ENCODE measurements around the gene HNRNPR. TPM values are rescaled to one million over a fixed set of nuclear protein-coding genes. Genes with fewer than 3 reads are reported as not detected.

HNRNPR gene
- total and polyA plus RNA-seq, 9 of the 15 experiments (the other 6 are each of a cell fraction or from before 2014, with no cell fraction given), result 80.9 to 372 (median 301) TPM

DNA sequence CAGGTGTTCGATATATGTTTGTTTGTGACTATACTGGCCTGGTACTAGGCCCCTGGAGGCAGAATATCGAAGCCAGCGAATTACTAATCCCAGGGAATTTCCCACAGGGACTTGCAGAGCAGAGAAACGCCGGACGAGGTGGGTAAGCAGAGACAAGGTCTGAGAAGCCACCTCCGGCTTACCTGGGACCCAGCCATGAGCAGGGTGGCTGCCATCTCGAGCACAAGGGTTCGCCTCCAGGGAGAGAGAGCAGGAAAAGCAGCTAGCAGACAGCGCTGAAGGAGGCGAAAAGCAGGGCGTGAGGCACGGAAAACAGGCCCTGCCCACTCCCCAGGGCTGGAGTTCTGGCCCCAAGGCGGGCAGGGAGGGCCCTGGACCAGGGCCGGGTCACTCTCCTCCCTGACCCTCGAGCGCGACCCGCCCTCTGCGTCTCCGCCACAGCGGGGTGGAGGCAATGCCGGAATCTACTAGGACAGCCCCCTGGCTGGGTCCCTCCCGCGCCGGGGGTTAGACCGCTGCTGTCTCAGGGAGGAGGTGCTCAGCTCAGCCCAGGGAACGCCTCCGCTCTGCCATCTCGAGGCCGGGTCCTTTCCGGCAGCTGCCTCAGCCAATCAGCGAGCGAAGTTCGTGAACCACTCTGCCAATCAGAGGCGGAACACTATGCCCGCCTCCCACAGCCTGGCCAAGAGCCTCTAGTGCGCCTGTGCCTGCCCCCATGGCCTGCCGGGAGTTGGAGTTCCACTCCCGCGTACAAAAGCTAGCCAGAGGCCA, 23.9 kb upstream of the HNRNPR start (continued):
- peak; percentile 96 to 97 for TF ChIP-seq NRF1 (conservative IDR thresholded peaks at IDR 0.05 in 1 of 2, IDR thresholded peaks at IDR 0.05 in 1 of 2)
- peak; percentile 60; the same call in 1 of the 2 replicates for TF ChIP-seq NBN (IDR thresholded peaks at IDR 0.05; ENCODE audit: low read depth)
- TF ChIP-seq ZBTB26 (CRISPR knock-in tag; IDR thresholded peaks at IDR 0.05), result no peak
- no peak for TF ChIP-seq NR2C1 (IDR thresholded peaks at IDR 0.05)
- TF ChIP-seq NR2C1 (tag; IDR thresholded peaks at IDR 0.05), result peak; percentile 42; the same call in 1 of the 2 replicates
- TF ChIP-seq ZKSCAN8 (CRISPR knock-in tag; IDR thresholded peaks at IDR 0.05), result peak; percentile 99
- peak; percentile 66; the same call in 1 of the 2 replicates for TF ChIP-seq NKRF (IDR thresholded peaks at IDR 0.05; ENCODE audit: borderline replicate concordance)
- peak in 1 of 2 experiments; percentile 75; a peak in 1 of 4 replicates for TF ChIP-seq KDM1A (IDR thresholded peaks at IDR 0.05)
- TF ChIP-seq NR2C2 (CRISPR knock-in tag; IDR thresholded peaks at IDR 0.05), result 0 out of 2 replicates have a peak, but pooled peaks have one; percentile 39
- TF ChIP-seq NR2C2 (tag; IDR thresholded peaks at IDR 0.05), result peak; percentile 90
- no peak for TF ChIP-seq ZFP36 (IDR thresholded peaks at IDR 0.05; ENCODE audit: low read depth, low read length, partially characterized antibody)
- TF ChIP-seq RBBP5 (IDR thresholded peaks at IDR 0.05; ENCODE audit: borderline replicate concordance, insufficient read depth, low read length, poor library complexity, severe bottlenecking), result peak; percentile 52
- TF ChIP-seq, protein P1, sequence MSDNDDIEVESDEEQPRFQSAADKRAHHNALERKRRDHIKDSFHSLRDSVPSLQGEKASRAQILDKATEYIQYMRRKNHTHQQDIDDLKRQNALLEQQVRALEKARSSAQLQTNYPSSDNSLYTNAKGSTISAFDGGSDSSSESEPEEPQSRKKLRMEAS (CRISPR knock-in tag; IDR thresholded peaks at IDR 0.05), result peak; percentile 67; the same call in 1 of the 2 replicates
- peak; percentile 34 for TF ChIP-seq SETDB1 (IDR thresholded peaks at IDR 0.05; ENCODE audit: low read length)
- no peak for TF ChIP-seq RBM22 (IDR thresholded peaks at IDR 0.05; ENCODE audit: low read depth, low read length, poor library complexity, severe bottlenecking)
- 0 out of 2 replicates have a peak, but pooled peaks have one; percentile 48 for TF ChIP-seq XRCC5 (IDR thresholded peaks at IDR 0.05; ENCODE audit: low read depth, low read length)
- peak; percentile 99 for TF ChIP-seq PKNOX1 (IDR thresholded peaks at IDR 0.05)
- no peak for TF ChIP-seq TCF15 (CRISPR knock-in tag; IDR thresholded peaks at IDR 0.05)
- TF ChIP-seq CXXC5 (CRISPR knock-in tag; IDR thresholded peaks at IDR 0.05), result peak; percentile 80
- TF ChIP-seq, protein P2, sequence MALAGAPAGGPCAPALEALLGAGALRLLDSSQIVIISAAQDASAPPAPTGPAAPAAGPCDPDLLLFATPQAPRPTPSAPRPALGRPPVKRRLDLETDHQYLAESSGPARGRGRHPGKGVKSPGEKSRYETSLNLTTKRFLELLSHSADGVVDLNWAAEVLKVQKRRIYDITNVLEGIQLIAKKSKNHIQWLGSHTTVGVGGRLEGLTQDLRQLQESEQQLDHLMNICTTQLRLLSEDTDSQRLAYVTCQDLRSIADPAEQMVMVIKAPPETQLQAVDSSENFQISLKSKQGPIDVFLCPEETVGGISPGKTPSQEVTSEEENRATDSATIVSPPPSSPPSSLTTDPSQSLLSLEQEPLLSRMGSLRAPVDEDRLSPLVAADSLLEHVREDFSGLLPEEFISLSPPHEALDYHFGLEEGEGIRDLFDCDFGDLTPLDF (CRISPR knock-in tag; IDR thresholded peaks at IDR 0.05), result no peak

All from K562 (cell line).